Measurements from ENCODE around the gene FILIP1L. TPM values are rescaled to one million over a fixed set of nuclear protein-coding genes. Genes with fewer than 3 reads are reported as not detected.

The FILIP1L gene
- total RNA-seq, 2 donors from 2014 or later, result 0.35 to 0.50 TPM

DNA sequence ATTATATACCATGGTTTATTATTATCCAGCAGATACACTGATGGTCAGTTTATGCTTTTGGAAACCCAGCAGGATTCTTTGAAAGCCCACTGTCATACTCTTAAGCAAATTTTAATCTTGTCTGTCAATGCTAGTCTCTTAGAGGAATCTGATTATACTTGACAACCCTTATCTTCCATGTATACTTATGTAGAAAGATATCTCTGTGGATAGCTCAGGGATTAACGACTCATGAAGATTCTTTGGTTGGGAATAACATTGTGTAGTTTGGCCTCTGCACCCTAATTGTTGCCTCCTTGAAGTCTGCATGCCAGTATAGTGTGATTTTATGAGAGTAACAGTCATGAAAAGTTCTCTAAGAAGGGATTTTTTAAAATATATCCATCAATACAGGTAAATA lies 33.0 kb downstream of the FILIP1L start:
- H3K27me3 Mint-ChIP-seq, result no peaks in the 10 kb centered on the region
- H3K27ac Mint-ChIP-seq, result no peak overlapping the region
- no peaks in the 10 kb centered on the region for H3K36me3 Mint-ChIP-seq (ENCODE audit: low read depth)
- no peak overlapping the region for H3K4me3 Mint-ChIP-seq
- H3K9me3 Mint-ChIP-seq, result no peaks in the 10 kb centered on the region
- H3K4me1 Mint-ChIP-seq, result peaks cover under 1% of the 10 kb centered on the region
- no peak for ATAC-seq (replicated peaks)

DNA sequence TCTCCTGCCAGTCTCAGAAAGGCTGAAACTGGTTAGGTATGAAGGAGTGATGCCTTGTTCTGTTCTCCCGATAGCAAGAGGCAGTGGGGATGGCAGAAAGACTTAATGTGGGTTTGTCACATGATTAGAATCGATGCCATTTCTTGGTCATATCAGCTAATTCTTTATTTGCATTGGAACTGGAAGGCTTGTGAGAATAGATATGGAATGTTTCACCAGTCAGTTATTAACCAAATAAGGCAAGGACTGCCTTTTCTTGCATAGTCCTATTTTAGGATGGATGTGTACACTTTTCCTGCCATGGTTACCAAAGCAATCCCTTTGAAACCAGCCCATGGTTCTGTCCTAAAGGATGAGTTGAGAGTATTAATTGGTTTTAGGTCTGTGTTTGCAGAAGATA lies 33.7 kb downstream of the FILIP1L start:
- ATAC-seq (replicated peaks), result no peak
- H3K4me3 Mint-ChIP-seq, result no peak overlapping the region
- peaks cover 6% of the 10 kb centered on the region for H3K4me1 Mint-ChIP-seq
- H3K9me3 Mint-ChIP-seq, result no peaks in the 10 kb centered on the region
- H3K27ac Mint-ChIP-seq, result no peak overlapping the region
- H3K36me3 Mint-ChIP-seq (ENCODE audit: low read depth), result no peaks in the 10 kb centered on the region
- H3K27me3 Mint-ChIP-seq, result no peaks in the 10 kb centered on the region

DNA sequence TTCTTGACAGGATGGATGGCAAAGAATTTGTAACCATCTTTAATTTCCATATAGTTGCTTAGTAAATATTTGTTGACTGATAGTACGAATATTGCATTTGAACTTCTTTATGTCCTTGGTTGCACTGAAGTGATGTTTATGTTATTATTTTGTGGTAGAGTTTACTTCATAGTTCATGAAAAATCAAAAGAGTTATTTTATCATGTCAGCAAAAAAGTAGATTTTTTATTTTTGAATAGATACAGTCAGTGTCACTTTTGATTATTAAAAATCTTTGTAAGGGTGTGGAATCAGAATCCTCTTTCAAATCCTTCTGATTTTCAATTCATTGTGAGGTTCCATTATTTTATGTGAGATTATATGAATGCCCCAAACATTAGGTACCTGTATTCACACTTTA lies 35.0 kb downstream of the FILIP1L start:
- Mint-ChIP-seq H3K27me3 (no peaks in the 10 kb centered on the region), H3K4me3 (no peak overlapping the region), H3K27ac (no peak overlapping the region), H3K9me3 (no peaks in the 10 kb centered on the region), H3K4me1 (peaks cover 6% of the 10 kb centered on the region), H3K36me3 (ENCODE audit: low read depth) (no peaks in the 10 kb centered on the region)
- no peak for ATAC-seq (replicated peaks)

DNA sequence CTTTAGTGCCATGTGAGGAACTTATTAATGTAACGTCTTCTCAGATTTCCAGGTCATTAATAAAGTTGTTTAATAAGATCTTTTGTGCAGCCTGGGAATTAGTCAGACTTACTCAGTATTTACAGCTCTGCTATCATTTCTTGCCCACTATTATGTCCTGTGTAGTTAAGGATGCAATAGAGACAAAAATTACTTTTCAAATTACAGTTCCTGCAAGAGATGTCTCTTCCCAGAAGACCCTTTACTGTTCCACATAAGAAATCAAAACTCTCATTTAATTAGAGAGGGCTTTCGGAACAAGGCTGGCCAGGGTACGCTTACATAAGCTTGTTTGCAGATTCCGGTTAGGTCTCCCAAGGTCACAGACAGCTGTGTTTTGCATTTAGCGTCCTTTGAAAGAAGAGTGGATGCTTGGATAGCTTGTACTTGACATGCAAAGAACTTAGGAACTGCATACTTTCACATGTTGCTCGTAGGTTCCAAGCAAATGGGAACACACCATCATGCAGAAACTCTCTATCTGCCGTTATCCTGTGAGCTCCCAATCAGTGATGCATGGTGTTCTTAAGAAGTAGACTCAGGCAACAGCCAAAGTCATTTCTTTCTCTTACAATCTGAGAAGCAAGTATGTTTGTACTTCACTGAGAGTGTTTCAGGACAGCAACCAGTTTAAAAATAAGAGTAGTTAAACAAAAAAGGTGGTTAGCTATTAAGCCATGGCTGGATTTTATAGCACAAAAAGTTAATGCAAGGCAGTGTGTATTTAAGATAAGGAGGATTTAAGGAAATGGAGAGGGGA lies 37.4 kb downstream of the FILIP1L start:
- Mint-ChIP-seq H3K27me3 (no peaks in the 10 kb centered on the region), H3K4me3 (no peak overlapping the region), H3K9me3 (no peaks in the 10 kb centered on the region), H3K36me3 (ENCODE audit: low read depth) (no peaks in the 10 kb centered on the region), H3K4me1 (peaks cover 26% of the 10 kb centered on the region), H3K27ac (no peak overlapping the region)
- no peak for ATAC-seq (replicated peaks)

DNA sequence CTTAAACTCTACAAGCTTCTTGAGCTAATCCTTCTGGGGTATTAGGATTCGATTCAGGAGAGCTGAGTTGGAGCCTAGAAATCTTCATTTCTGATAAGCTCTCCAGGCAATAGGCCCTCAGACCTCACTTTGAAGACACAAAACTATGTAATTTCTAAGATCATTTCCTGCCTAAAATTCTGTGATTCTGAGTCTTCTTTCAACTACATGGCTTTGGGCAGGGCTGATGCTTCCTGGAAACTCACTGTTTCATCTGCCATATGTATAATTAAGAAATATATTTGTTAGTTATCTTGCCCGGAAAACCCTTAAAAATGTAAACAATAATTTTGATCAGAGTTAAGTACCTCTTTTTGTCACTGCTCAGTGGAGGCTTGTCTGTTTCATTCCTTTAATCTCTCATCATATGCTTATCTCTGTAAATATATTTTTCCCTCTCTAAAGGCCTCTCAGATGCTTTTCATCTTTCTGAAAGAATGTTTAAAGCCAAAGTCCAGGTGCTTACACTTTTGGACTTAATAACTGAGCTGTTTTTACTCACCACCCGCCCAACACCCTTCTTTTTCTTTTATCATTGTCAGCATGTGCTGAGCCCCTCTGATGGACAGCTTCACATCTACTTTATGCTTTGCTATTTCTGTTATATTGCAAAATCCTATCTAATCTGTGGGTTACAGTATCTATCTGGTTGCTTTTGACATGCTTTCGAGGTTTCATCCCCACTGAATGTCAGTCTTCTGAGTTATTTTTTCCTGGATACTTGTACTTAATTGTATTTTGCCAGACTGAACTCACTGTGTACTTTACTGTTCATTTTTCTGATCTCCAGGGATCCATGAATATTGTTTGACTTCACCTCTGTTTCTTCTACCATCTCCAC lies 38.2 kb downstream of the FILIP1L start:
- Mint-ChIP-seq H3K36me3 (ENCODE audit: low read depth) (no peaks in the 10 kb centered on the region), H3K4me1 (peaks cover 33% of the 10 kb centered on the region), H3K9me3 (no peaks in the 10 kb centered on the region), H3K27me3 (no peaks in the 10 kb centered on the region), H3K27ac (no peak overlapping the region), H3K4me3 (no peak overlapping the region)
- no peak for ATAC-seq (replicated peaks)

DNA sequence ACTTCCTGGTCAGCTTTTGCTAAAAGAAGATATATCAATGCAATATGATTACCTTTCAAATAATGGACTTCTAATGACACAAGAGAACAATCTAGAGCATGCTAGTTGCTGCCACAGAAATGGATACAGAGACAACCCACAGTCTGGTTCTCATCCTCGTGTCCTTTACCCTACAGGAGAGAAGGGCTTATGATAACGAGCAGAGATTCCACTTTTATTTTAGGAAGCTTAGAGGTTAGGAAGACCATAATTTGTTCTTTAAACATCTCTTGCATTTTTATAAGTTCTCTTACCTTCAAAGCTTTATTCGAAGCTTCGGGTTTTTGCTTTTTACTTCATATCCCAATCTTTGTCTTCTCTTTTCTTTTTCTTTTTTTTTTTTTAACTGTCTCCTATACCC lies 39.1 kb downstream of the FILIP1L start:
- no peaks in the 10 kb centered on the region for H3K9me3 Mint-ChIP-seq
- no peaks in the 10 kb centered on the region for H3K27me3 Mint-ChIP-seq
- H3K4me3 Mint-ChIP-seq, result no peak overlapping the region
- ATAC-seq (replicated peaks), result no peak
- no peak overlapping the region for H3K27ac Mint-ChIP-seq
- peaks cover 33% of the 10 kb centered on the region for H3K4me1 Mint-ChIP-seq
- H3K36me3 Mint-ChIP-seq (ENCODE audit: low read depth), result no peaks in the 10 kb centered on the region

DNA sequence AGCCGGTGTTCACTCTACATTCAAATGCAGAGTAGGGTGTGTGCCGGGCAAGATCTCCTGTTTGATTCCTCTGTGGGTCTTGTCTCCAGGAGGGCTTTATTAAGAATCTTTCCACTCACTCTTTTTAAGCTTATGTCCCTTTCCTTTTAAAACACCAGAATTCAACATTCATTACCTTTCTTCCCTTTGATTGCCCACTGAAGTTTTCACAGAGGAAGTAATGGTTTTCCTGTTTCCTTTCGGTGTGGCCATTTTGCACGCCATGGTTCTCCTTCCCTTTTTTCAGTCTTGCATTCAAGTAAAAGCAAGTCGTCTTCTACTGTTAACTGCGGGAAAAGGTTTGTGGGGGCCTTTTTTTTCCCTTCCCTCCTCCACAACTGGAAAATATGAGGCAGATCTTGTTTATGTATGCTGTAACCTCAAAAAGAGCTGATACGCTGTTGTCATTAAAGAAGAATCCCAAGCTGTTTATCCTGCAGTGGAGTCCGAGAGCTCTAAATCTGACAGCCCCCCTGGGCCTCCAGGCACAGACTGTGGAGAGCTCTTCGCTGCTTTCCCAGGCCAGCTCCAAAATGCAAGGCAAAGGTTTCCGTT lies 40.5 kb downstream of the FILIP1L start:
- H3K36me3 Mint-ChIP-seq (ENCODE audit: low read depth), result no peaks in the 10 kb centered on the region

DNA sequence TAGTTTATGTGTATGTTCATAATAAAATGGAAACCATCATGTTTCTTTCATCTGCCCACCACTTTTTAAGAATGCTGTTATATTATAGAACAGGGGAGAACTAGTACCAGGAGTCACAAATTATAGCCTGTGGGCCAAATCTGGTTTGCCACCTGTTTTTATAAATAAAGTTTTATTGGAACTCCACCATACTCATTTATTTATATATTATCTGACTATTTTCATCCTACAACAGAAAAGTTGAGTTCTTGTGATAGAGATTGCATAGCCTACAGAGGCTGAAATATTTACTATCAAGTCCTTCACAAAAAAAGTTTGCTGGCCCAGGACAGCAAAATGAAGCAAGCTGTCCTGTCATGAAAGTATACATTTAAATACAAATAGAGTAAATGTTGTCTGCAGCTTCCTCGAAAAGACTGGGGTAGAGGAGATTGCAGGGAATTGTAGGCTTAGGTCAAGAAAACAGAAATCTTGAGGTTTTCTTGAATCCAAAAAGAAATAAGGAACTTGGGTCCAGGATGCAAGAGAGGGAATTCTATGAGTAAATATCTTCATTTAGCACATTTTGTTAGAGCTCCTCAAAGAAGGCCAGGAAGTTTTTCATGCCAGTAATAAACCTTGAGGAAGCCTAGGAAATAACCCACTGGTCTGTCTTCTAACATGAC lies 41.1 kb downstream of the FILIP1L start:
- H3K9me3 Mint-ChIP-seq, result no peaks in the 10 kb centered on the region
- H3K4me1 Mint-ChIP-seq, result peaks cover 38% of the 10 kb centered on the region
- H3K27ac Mint-ChIP-seq, result peak overlapping the region; percentile 85
- ATAC-seq (replicated peaks), result peak; percentile 5
- peak overlapping the region; percentile 73 for H3K4me3 Mint-ChIP-seq
- H3K36me3 Mint-ChIP-seq (ENCODE audit: low read depth), result no peaks in the 10 kb centered on the region
- H3K27me3 Mint-ChIP-seq, result no peaks in the 10 kb centered on the region

More for the DNA sequence above, 40.5 kb downstream of the FILIP1L start:
- peak; percentile 52 for ATAC-seq (replicated peaks)
- Mint-ChIP-seq H3K4me1 (peaks cover 37% of the 10 kb centered on the region), H3K27ac (peak overlapping the region; percentile 85), H3K9me3 (no peaks in the 10 kb centered on the region), H3K27me3 (no peaks in the 10 kb centered on the region), H3K4me3 (peak overlapping the region; percentile 73)

DNA sequence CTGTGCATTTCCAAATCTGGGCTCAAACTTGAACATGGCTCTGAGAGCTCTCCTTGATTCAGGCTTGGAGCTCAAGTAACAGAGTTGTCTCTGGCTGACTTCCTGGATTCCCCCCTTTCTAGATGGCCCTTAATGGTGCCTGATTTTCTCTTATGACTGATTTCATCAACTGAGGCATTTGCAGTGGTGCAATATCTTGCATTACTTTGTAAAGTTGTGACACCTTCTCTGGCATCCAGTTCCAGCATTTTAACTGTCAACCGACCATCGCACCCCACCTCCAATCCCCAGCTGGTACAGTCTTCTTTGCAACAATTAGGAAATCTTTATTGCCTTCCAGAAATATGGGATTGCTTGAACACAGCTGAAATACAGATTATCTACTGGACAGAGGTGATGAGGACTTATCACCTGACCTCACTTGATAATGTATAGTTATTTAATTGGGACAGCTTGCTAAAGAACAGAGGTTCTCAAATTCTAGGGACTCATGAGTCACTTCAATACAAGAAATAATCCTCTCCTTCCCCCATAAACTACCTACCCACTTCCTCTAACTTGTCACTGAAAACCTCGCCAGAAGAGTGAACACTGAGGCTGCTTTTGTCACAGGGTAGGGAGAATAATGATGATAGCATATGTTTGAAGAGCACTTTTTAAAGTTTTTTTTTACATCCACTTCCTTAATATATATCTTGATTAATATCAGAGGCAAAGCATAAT lies 41.8 kb downstream of the FILIP1L start:
- H3K9me3 Mint-ChIP-seq, result no peaks in the 10 kb centered on the region
- ATAC-seq (replicated peaks), result peak; percentile 80
- H3K4me3 Mint-ChIP-seq, result peak overlapping the region; percentile 73
- H3K27ac Mint-ChIP-seq, result peak overlapping the region; percentile 85
- no peaks in the 10 kb centered on the region for H3K36me3 Mint-ChIP-seq (ENCODE audit: low read depth)
- peaks cover 38% of the 10 kb centered on the region for H3K4me1 Mint-ChIP-seq
- no peaks in the 10 kb centered on the region for H3K27me3 Mint-ChIP-seq

DNA sequence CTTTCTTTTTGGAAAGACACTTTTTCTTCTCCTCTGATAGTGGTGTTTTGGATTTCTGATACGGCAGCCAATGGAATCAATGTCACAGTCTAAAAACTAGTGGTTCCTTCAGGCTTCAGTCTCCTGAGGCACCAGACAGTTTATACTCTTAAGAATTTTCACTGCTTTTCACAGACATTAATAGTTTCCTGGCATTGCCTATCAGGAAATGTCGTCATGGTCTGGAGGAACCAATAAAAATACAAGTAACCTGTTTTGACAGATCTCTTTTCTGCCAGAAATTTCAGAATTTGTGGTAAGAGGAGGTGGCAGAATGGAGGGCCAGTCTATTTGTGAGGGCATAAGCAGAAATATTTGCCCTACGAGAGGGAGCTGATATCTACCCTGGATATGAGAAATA lies 44.8 kb downstream of the FILIP1L start:
- Mint-ChIP-seq H3K4me3 (no peak overlapping the region), H3K4me1 (peaks cover 32% of the 10 kb centered on the region), H3K36me3 (ENCODE audit: low read depth) (no peaks in the 10 kb centered on the region), H3K9me3 (no peaks in the 10 kb centered on the region), H3K27me3 (no peaks in the 10 kb centered on the region), H3K27ac (no peak overlapping the region)
- ATAC-seq (replicated peaks), result no peak

DNA sequence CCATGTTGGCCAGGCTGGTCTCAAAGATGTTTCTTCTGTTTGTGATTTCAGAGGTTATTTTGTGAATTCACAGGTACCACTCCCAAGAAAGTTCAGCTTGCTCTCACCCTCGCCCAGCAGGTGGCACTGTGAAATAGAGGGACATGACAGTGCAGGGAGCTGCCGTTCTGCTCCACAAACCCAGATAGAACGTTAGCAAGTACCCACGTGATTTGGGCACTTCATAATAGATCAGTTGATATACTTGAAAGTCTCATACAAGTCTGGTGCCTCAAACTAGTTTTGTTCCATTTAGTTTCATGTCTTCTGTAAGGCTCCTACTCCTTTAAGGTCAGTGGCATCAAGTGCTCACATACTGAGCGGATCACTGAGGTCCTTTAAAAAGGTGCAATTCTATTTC lies 45.5 kb downstream of the FILIP1L start:
- H3K27ac Mint-ChIP-seq, result no peak overlapping the region
- H3K36me3 Mint-ChIP-seq (ENCODE audit: low read depth), result no peaks in the 10 kb centered on the region
- no peaks in the 10 kb centered on the region for H3K9me3 Mint-ChIP-seq
- peak; percentile 80 for ATAC-seq (replicated peaks)
- H3K27me3 Mint-ChIP-seq, result no peaks in the 10 kb centered on the region
- H3K4me1 Mint-ChIP-seq, result peaks cover 27% of the 10 kb centered on the region
- no peak overlapping the region for H3K4me3 Mint-ChIP-seq

DNA sequence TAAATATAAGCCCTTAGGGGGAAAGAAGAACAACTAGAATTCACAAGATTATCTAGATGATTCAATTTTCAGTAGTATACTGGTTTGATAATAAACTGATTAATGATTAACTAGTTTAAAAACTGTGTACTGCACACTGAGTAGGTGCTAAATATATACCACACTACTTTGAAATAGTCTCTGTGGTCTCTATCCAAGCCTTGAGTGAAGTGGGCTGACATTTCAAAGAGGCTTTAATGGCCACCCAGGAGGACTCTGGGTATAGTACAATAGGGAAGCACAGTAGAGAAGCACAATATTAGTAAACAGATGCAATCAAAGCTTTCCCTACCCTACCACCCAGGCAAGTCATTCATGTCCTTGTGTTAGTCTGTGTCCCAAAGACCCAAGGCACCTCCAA lies 46.7 kb downstream of the FILIP1L start:
- Mint-ChIP-seq H3K4me1 (peaks cover 15% of the 10 kb centered on the region), H3K36me3 (ENCODE audit: low read depth) (no peaks in the 10 kb centered on the region), H3K27ac (no peak overlapping the region), H3K27me3 (no peaks in the 10 kb centered on the region), H3K4me3 (no peak overlapping the region), H3K9me3 (no peaks in the 10 kb centered on the region)
- no peak for ATAC-seq (replicated peaks)

DNA sequence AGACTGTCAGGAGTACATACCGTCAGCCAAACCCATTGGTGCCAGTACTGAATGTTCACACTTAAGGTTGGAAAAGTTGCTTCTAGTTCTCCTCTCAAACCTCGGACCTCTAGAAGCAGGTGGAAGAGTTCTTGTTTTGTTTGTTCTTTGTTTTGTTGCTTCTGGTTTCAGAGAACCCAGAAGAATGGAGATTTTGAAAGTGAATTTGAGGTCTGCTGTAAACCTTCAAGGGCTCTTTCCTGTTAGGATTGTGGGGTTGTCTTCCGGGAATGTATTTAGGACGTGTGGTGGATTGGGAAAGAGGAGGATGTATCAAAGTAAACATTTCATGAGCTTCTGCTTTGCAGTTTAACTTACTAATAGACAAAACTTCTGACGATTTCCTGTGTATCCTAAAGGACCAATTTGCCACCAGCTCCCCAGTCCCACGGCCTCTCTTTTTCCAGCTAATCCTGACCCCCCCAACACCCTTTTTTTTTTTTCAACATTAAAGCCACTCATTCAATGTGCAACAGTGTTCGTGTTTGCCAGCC lies 50.3 kb downstream of the FILIP1L start:
- H3K4me1 Mint-ChIP-seq, result peaks cover 3% of the 10 kb centered on the region
- no peak overlapping the region for H3K4me3 Mint-ChIP-seq
- H3K36me3 Mint-ChIP-seq (ENCODE audit: low read depth), result no peaks in the 10 kb centered on the region
- H3K9me3 Mint-ChIP-seq, result no peaks in the 10 kb centered on the region
- H3K27me3 Mint-ChIP-seq, result no peaks in the 10 kb centered on the region
- no peak for ATAC-seq (replicated peaks)
- H3K27ac Mint-ChIP-seq, result no peak overlapping the region

Data from activated T-helper 17 cell treated with anti-CD3 and anti-CD28 coated beads, Interleukin-2, amount 50 U/mL, for 72 hours (primary cell).